ENCODE measurements around the gene ASB13.

The ASB13 gene

GRCh38 chr10:5663692-5664427 is 2.5 kb downstream of the ASB13 start:
- Histone ChIP-seq H3K4me1 (ENCODE audit: insufficient read depth, low read length) (peaks cover 14% of the 10 kb centered on the region), H3K4me3 (ENCODE audit: low read length) (no peak overlapping the region), H3K9me3 (ENCODE audit: low read length) (no peaks in the 10 kb centered on the region), H3K36me3 (ENCODE audit: insufficient read depth, low read length) (no peaks in the 10 kb centered on the region), H3K27me3 (ENCODE audit: insufficient read depth, low read length) (no peaks in the 10 kb centered on the region), H2AFZ (ENCODE audit: low read depth, low read length) (no peak overlapping the region)

- Histone ChIP-seq H3K27me3 (ENCODE audit: insufficient read depth, low read length) (no peaks in the 10 kb centered on the region), H3K4me1 (ENCODE audit: insufficient read depth, low read length) (peaks cover 14% of the 10 kb centered on the region), H3K4me3 (ENCODE audit: low read length) (no peak overlapping the region), H3K9me3 (ENCODE audit: low read length) (no peaks in the 10 kb centered on the region), H2AFZ (ENCODE audit: low read depth, low read length) (no peak overlapping the region), H3K36me3 (ENCODE audit: insufficient read depth, low read length) (no peaks in the 10 kb centered on the region)
These were observed 3.5 kb downstream of the ASB13 start for GRCh38 chr10:5662708-5663579.

GRCh38 chr10:5661043-5661442 is 5.4 kb downstream of the ASB13 start:
- Histone ChIP-seq H3K9me3 (ENCODE audit: low read length) (no peaks in the 10 kb centered on the region), H3K4me1 (ENCODE audit: insufficient read depth, low read length) (peaks cover 8% of the 10 kb centered on the region), H2AFZ (ENCODE audit: low read depth, low read length) (no peak overlapping the region), H3K27me3 (ENCODE audit: insufficient read depth, low read length) (no peaks in the 10 kb centered on the region), H3K4me3 (ENCODE audit: low read length) (no peak overlapping the region), H3K36me3 (ENCODE audit: insufficient read depth, low read length) (no peaks in the 10 kb centered on the region)

- H2AFZ ChIP-seq (ENCODE audit: low read depth, low read length) = no peak overlapping the region
- H3K27me3 ChIP-seq (ENCODE audit: insufficient read depth, low read length) = no peaks in the 10 kb centered on the region
- H3K4me3 ChIP-seq (ENCODE audit: low read length) = no peak overlapping the region
- no peaks in the 10 kb centered on the region for H3K9me3 ChIP-seq (ENCODE audit: low read length)
- no peaks in the 10 kb centered on the region for H3K36me3 ChIP-seq (ENCODE audit: insufficient read depth, low read length)
- H3K4me1 ChIP-seq (ENCODE audit: insufficient read depth, low read length) = no peaks in the 10 kb centered on the region
These were observed 6.5 kb downstream of the ASB13 start for GRCh38 chr10:5659702-5660528.

- H2AFZ ChIP-seq (ENCODE audit: low read depth, low read length) = no peak overlapping the region
- H3K36me3 ChIP-seq (ENCODE audit: insufficient read depth, low read length) = no peaks in the 10 kb centered on the region
- H3K4me3 ChIP-seq (ENCODE audit: low read length) = no peak overlapping the region
- H3K4me1 ChIP-seq (ENCODE audit: insufficient read depth, low read length) = no peaks in the 10 kb centered on the region
- H3K9me3 ChIP-seq (ENCODE audit: low read length) = no peaks in the 10 kb centered on the region
- H3K27me3 ChIP-seq (ENCODE audit: insufficient read depth, low read length) = no peaks in the 10 kb centered on the region
These were observed 7.3 kb downstream of the ASB13 start for GRCh38 chr10:5658871-5659618.

GRCh38 chr10:5656737-5657579 is 9.4 kb downstream of the ASB13 start:
- H3K4me1 ChIP-seq (ENCODE audit: insufficient read depth, low read length) = no peaks in the 10 kb centered on the region
- H3K4me3 ChIP-seq (ENCODE audit: low read length) = no peak overlapping the region
- no peaks in the 10 kb centered on the region for H3K36me3 ChIP-seq (ENCODE audit: insufficient read depth, low read length)
- H3K27me3 ChIP-seq (ENCODE audit: insufficient read depth, low read length) = no peaks in the 10 kb centered on the region
- H3K9me3 ChIP-seq (ENCODE audit: low read length) = no peaks in the 10 kb centered on the region
- H2AFZ ChIP-seq (ENCODE audit: low read depth, low read length) = no peak overlapping the region

GRCh38 chr10:5655121-5655520 is 11.3 kb downstream of the ASB13 start:
- H3K4me3 ChIP-seq (ENCODE audit: low read length) = no peak overlapping the region
- no peaks in the 10 kb centered on the region for H3K4me1 ChIP-seq (ENCODE audit: insufficient read depth, low read length)
- no peaks in the 10 kb centered on the region for H3K36me3 ChIP-seq (ENCODE audit: insufficient read depth, low read length)
- H2AFZ ChIP-seq (ENCODE audit: low read depth, low read length) = no peak overlapping the region
- no peaks in the 10 kb centered on the region for H3K9me3 ChIP-seq (ENCODE audit: low read length)
- H3K27me3 ChIP-seq (ENCODE audit: insufficient read depth, low read length) = no peaks in the 10 kb centered on the region

- Histone ChIP-seq H3K4me1 (ENCODE audit: insufficient read depth, low read length) (no peaks in the 10 kb centered on the region), H3K36me3 (ENCODE audit: insufficient read depth, low read length) (peaks cover 3% of the 10 kb centered on the region), H3K9me3 (ENCODE audit: low read length) (no peaks in the 10 kb centered on the region), H3K4me3 (ENCODE audit: low read length) (no peak overlapping the region), H3K27me3 (ENCODE audit: insufficient read depth, low read length) (no peaks in the 10 kb centered on the region), H2AFZ (ENCODE audit: low read depth, low read length) (no peak overlapping the region)
These were observed 12.1 kb downstream of the ASB13 start for GRCh38 chr10:5654218-5654755.

- no peaks in the 10 kb centered on the region for H3K27me3 ChIP-seq (ENCODE audit: insufficient read depth, low read length)
- H3K4me1 ChIP-seq (ENCODE audit: insufficient read depth, low read length) = no peaks in the 10 kb centered on the region
- H3K9me3 ChIP-seq (ENCODE audit: low read length) = no peaks in the 10 kb centered on the region
- no peak overlapping the region for H2AFZ ChIP-seq (ENCODE audit: low read depth, low read length)
- H3K36me3 ChIP-seq (ENCODE audit: insufficient read depth, low read length) = peaks cover 3% of the 10 kb centered on the region
- no peak overlapping the region for H3K4me3 ChIP-seq (ENCODE audit: low read length)
These were observed 13.6 kb downstream of the ASB13 start for GRCh38 chr10:5652746-5653145.

GRCh38 chr10:5651388-5651764 is 15.0 kb downstream of the ASB13 start:
- Histone ChIP-seq H3K4me3 (ENCODE audit: low read length) (no peak overlapping the region), H2AFZ (ENCODE audit: low read depth, low read length) (no peak overlapping the region), H3K4me1 (ENCODE audit: insufficient read depth, low read length) (no peaks in the 10 kb centered on the region), H3K27me3 (ENCODE audit: insufficient read depth, low read length) (no peaks in the 10 kb centered on the region), H3K36me3 (ENCODE audit: insufficient read depth, low read length) (peaks cover 3% of the 10 kb centered on the region), H3K9me3 (ENCODE audit: low read length) (no peaks in the 10 kb centered on the region)

- Histone ChIP-seq H3K36me3 (ENCODE audit: insufficient read depth, low read length) (peaks cover 3% of the 10 kb centered on the region), H3K4me3 (ENCODE audit: low read length) (no peak overlapping the region), H3K9me3 (ENCODE audit: low read length) (no peaks in the 10 kb centered on the region), H3K27me3 (ENCODE audit: insufficient read depth, low read length) (no peaks in the 10 kb centered on the region), H2AFZ (ENCODE audit: low read depth, low read length) (no peak overlapping the region), H3K4me1 (ENCODE audit: insufficient read depth, low read length) (no peaks in the 10 kb centered on the region)
These were observed 15.6 kb downstream of the ASB13 start for GRCh38 chr10:5650664-5651387.
